Activated T-cell treated with anti-CD3 and anti-CD28 coated beads, Interleukin-2, amount 50 U/mL, for 1 hour (primary cell): ENCODE data around the gene ACP2.
"Not testable (repeated sequence)": the region's sequence is repeated elsewhere in the genome, so short reads cannot be mapped to it uniquely, and the experiment has no call there.

ENCODE experiments used
- DNase-seq: peaks from one replicate; pipeline ENCODE4 v3.0.0-alpha.2; 2020

ACP2 gene

GRCh38 chr11:47239852-47240251 lies 8.8 kb downstream of the ACP2 start:
- DNase-seq = no peak

- no peak for DNase-seq
These were observed 12.1 kb downstream of the ACP2 start for GRCh38 chr11:47236482-47236881.

- no peak for DNase-seq
These were observed 13.5 kb downstream of the ACP2 start for GRCh38 chr11:47235163-47235562.

GRCh38 chr11:47234669-47235100 lies 13.9 kb downstream of the ACP2 start:
- peak; percentile 69 for DNase-seq

GRCh38 chr11:47233989-47234668 lies 14.5 kb downstream of the ACP2 start:
- peak; percentile 44 for DNase-seq

- DNase-seq = no peak
These were observed 15.6 kb downstream of the ACP2 start for GRCh38 chr11:47233051-47233450.

- no peak for DNase-seq
These were observed 19.5 kb downstream of the ACP2 start for GRCh38 chr11:47229161-47229560.

- no peak for DNase-seq
These were observed 22.8 kb downstream of the ACP2 start for GRCh38 chr11:47225552-47226400.

GRCh38 chr11:47222696-47223095 lies 25.9 kb downstream of the ACP2 start:
- no peak for DNase-seq

GRCh38 chr11:47220401-47220821 lies 28.2 kb downstream of the ACP2 start:
- DNase-seq = no peak

- peak; percentile 64 for DNase-seq
These were observed 32.4 kb downstream of the ACP2 start for GRCh38 chr11:47216121-47216798.

GRCh38 chr11:47215366-47215910 lies 33.2 kb downstream of the ACP2 start:
- no peak for DNase-seq

GRCh38 chr11:47213950-47214565 lies 34.6 kb downstream of the ACP2 start:
- DNase-seq = peak; percentile 80

GRCh38 chr11:47212938-47213337 lies 35.7 kb downstream of the ACP2 start:
- no peak for DNase-seq

- no peak for DNase-seq
These were observed 40.0 kb downstream of the ACP2 start for GRCh38 chr11:47208628-47209027.

- DNase-seq = not testable (repeated sequence)
These were observed 40.5 kb downstream of the ACP2 start for GRCh38 chr11:47208008-47208552.

- no peak for DNase-seq
These were observed 41.2 kb downstream of the ACP2 start for GRCh38 chr11:47207459-47207858.

GRCh38 chr11:47206577-47206976 lies 42.0 kb downstream of the ACP2 start:
- not testable (repeated sequence) for DNase-seq

GRCh38 chr11:47204637-47204989 lies 44.0 kb downstream of the ACP2 start:
- no peak for DNase-seq

GRCh38 chr11:47202576-47202975 lies 46.0 kb downstream of the ACP2 start:
- DNase-seq = no peak

- DNase-seq = no peak
These were observed 47.6 kb downstream of the ACP2 start for GRCh38 chr11:47201015-47201414.

GRCh38 chr11:47198161-47198560 lies 50.5 kb downstream of the ACP2 start:
- DNase-seq = not testable (repeated sequence)

GRCh38 chr11:47192111-47192510 lies 56.5 kb downstream of the ACP2 start:
- DNase-seq = no peak
